Measurements from ENCODE around the gene KIF3B. TPM values are rescaled to one million over a fixed set of nuclear protein-coding genes. Genes with fewer than 3 reads are reported as not detected.

Gene KIF3B
- total RNA-seq, 1 experiment from 2014 or later = 31.5 TPM

DNA sequence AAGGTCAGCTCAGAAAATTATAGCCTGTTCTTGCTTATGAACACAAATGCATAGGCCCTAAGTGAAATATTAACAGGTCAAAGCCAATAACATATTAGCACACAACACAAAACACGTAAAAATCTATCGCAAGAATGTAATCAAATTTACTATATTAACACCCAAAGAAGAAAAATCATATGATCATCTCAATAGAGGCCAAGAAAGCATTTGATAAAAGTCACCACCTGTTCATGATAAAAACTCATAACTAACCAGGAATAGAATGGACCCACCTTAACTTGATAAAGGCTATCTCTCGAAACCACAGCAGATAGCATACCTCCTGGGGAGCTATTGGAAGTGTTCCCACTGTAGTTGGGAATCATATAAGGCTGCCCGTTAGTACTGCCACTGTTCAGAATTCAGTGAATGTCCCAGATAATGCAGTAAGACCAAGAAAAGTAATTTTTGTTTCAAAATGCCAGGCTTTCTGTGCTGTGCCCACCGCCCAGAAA lies 48.2 kb upstream of the KIF3B start:
- no peak for DNase-seq (ENCODE audit: low read depth, low spot score)
- no peak for ATAC-seq
- Histone ChIP-seq H3K9me3 (ENCODE audit: control insufficient read depth in 1 of 2, insufficient read depth in 1 of 2, low read depth in 1 of 2, low read length in 2 of 2) (no peaks in the 10 kb centered on the region), H3K4me1 (ENCODE audit: control insufficient read depth in 1 of 2, insufficient read depth in 2 of 2, low read length in 2 of 2) (no peaks in the 10 kb centered on the region), H3K9ac (ENCODE audit: low read length) (no peak overlapping the region), H3K36me3 (ENCODE audit: control insufficient read depth in 1 of 2, insufficient read depth in 2 of 2, low read length in 2 of 2) (peaks cover 18 to 28% of the 10 kb centered on the region in 2 experiments), H4K20me1 (ENCODE audit: insufficient read depth) (no peaks in the 10 kb centered on the region), H3K4me2 (ENCODE audit: low read length) (no peak overlapping the region), H3K4me3 (replicated peaks in 1 of 2; ENCODE audit: low read depth in 1 of 2, low read length in 2 of 2) (no peak overlapping the region), H3K27me3 (ENCODE audit: insufficient read depth, low read length) (no peaks in the 10 kb centered on the region), H3K27ac (ENCODE audit: low read depth, low read length) (no peak overlapping the region), H3K79me2 (ENCODE audit: insufficient read depth, low read length) (no peaks in the 10 kb centered on the region), H2AFZ (ENCODE audit: low read depth, low read length, poor library complexity, severe bottlenecking) (no peak overlapping the region), H3K9me2 (ENCODE audit: insufficient read depth) (no peaks in the 10 kb centered on the region)
- ChIA-PET CTCF (no interaction called here), POLR2A (no interaction called here), RAD21 (ENCODE audit: low non-redundant PET in 1 of 2, low total read pairs in 2 of 2, uncharacterized antibody in 2 of 2, unreplicated experiment in 2 of 2) (no interaction called here)
- TF ChIP-seq ATF3 (IDR thresholded peaks at IDR 0.05) (no peak), CBX3 (IDR thresholded peaks at IDR 0.05; ENCODE audit: low read depth) (no peak), SP1 (IDR thresholded peaks at IDR 0.05; ENCODE audit: low read depth) (no peak), EGR1 (IDR thresholded peaks at IDR 0.05; ENCODE audit: low read depth) (no peak), TCF7L2 (IDR thresholded peaks at IDR 0.05; ENCODE audit: borderline replicate concordance, extremely low read depth, insufficient read depth, insufficient read length) (no peak), FOSL1 (IDR thresholded peaks at IDR 0.05; ENCODE audit: low read depth) (no peak), CEBPB (IDR thresholded peaks at IDR 0.05; ENCODE audit: low read depth) (no peak), EZH2 (IDR thresholded peaks at IDR 0.05) (no peak), YY1 (IDR thresholded peaks at IDR 0.05; ENCODE audit: extremely low read depth, insufficient replicate concordance, low read depth, low read length) (no peak), SRF (IDR thresholded peaks at IDR 0.05; ENCODE audit: low read depth) (no peak), RAD21 (IDR thresholded peaks at IDR 0.05; ENCODE audit: low read depth) (no peak), ZFX (IDR thresholded peaks at IDR 0.05) (no peak), POLR2AphosphoS5 (IDR thresholded peaks at IDR 0.05; ENCODE audit: low read depth, low read length) (no peak)
- TF ChIP-seq, protein P1, sequence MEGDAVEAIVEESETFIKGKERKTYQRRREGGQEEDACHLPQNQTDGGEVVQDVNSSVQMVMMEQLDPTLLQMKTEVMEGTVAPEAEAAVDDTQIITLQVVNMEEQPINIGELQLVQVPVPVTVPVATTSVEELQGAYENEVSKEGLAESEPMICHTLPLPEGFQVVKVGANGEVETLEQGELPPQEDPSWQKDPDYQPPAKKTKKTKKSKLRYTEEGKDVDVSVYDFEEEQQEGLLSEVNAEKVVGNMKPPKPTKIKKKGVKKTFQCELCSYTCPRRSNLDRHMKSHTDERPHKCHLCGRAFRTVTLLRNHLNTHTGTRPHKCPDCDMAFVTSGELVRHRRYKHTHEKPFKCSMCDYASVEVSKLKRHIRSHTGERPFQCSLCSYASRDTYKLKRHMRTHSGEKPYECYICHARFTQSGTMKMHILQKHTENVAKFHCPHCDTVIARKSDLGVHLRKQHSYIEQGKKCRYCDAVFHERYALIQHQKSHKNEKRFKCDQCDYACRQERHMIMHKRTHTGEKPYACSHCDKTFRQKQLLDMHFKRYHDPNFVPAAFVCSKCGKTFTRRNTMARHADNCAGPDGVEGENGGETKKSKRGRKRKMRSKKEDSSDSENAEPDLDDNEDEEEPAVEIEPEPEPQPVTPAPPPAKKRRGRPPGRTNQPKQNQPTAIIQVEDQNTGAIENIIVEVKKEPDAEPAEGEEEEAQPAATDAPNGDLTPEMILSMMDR (IDR thresholded peaks at IDR 0.05 in 2 of 3, conservative IDR thresholded peaks at IDR 0.05 in 1 of 3; ENCODE audit: borderline replicate concordance in 1 of 3, insufficient read depth in 1 of 3, low read depth in 2 of 3, low read length in 2 of 3) = no peak
- no TSS peak for BruUV-seq (replicated peaks)
- intact Hi-C loops (cut with micrococcal nuclease) = no loop called here

Measured in HCT116 (cell line).